HCT116 (cell line): Measurements from ENCODE around the gene CFAP61.

Experiments used
- POLR2A ChIP-seq: IDR thresholded peaks from 2 replicates; pipeline ENCODE4 v1.7.0; 2011; ENCODE audit warnings: borderline replicate concordance; ENCODE audit not compliant: insufficient read depth, insufficient read length; ENCODE audit errors: extremely low read depth
- TF ChIP-seq, protein P1 (sequence below): IDR thresholded peaks from 2 replicates; pipeline ENCODE4 v1.6.1; 2012
- TF ChIP-seq, protein P2 (sequence below): IDR thresholded peaks from 2 replicates; pipeline ENCODE4 v1.6.1; 2011; ENCODE audit warnings: mild to moderate bottlenecking, low read length, moderate library complexity; ENCODE audit not compliant: insufficient replicate concordance; ENCODE audit errors: extremely low read depth

DNA sequence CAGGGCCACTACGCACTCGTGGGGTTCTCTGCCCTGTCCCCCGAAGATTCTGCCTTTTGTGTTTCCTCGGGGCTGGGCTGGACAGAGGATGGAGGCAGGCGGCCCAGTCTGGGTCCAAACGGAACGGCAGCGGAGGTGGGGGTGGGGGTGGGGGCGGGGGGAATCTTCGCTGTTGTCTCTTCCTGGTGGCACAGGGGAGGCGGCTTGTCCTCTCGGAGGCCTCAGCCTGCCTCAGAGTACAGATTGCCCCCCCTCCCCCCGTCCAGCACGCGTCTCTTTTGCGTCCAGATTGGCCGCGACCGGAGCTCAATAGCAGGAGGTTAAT, 314.2 kb downstream of the CFAP61 start:
- TF ChIP-seq, protein P1, sequence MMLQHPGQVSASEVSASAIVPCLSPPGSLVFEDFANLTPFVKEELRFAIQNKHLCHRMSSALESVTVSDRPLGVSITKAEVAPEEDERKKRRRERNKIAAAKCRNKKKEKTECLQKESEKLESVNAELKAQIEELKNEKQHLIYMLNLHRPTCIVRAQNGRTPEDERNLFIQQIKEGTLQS, result no peak
- no peak for TF ChIP-seq POLR2A
- TF ChIP-seq, protein P2, sequence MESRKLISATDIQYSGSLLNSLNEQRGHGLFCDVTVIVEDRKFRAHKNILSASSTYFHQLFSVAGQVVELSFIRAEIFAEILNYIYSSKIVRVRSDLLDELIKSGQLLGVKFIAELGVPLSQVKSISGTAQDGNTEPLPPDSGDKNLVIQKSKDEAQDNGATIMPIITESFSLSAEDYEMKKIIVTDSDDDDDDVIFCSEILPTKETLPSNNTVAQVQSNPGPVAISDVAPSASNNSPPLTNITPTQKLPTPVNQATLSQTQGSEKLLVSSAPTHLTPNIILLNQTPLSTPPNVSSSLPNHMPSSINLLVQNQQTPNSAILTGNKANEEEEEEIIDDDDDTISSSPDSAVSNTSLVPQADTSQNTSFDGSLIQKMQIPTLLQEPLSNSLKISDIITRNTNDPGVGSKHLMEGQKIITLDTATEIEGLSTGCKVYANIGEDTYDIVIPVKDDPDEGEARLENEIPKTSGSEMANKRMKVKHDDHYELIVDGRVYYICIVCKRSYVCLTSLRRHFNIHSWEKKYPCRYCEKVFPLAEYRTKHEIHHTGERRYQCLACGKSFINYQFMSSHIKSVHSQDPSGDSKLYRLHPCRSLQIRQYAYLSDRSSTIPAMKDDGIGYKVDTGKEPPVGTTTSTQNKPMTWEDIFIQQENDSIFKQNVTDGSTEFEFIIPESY, result no peak
